GM12874 (cell line): ENCODE results near the gene FIP1L1.

Source experiments
- CTCF ChIP-seq: IDR thresholded peaks from 2 replicates; pipeline ENCODE4 v1.5.1; 2011; ENCODE audit warnings: low read depth, mild to moderate bottlenecking, control low read depth, low read length, moderate library complexity; ENCODE audit not compliant: insufficient read depth

Gene FIP1L1

GRCh38 chr4:53361451-53361850 lies 16.0 kb upstream of the FIP1L1 start:
- TF ChIP-seq CTCF: no peak

GRCh38 chr4:53362093-53362492 lies 15.3 kb upstream of the FIP1L1 start:
- no peak for TF ChIP-seq CTCF

- TF ChIP-seq CTCF: no peak
These were observed 12.8 kb upstream of the FIP1L1 start for GRCh38 chr4:53364624-53365023.

GRCh38 chr4:53365121-53365485 lies 12.3 kb upstream of the FIP1L1 start:
- TF ChIP-seq CTCF: no peak

GRCh38 chr4:53365486-53366300 lies 11.7 kb upstream of the FIP1L1 start, which contains the start of gene SCFD2:
Gene SCFD2, minus strand, starts transcription at chr4:53366061.
- TF ChIP-seq CTCF: no peak

GRCh38 chr4:53366301-53366716 lies 11.1 kb upstream of the FIP1L1 start:
- no peak for TF ChIP-seq CTCF

GRCh38 chr4:53367721-53368120 lies 9.7 kb upstream of the FIP1L1 start:
- TF ChIP-seq CTCF: no peak

- no peak for TF ChIP-seq CTCF
These were observed 6.4 kb upstream of the FIP1L1 start for GRCh38 chr4:53371049-53371448.
